Peyer's patch (tissue), 4 donors: ENCODE data around the gene DNAJA1. TPM values are rescaled to one million over a fixed set of nuclear protein-coding genes. Genes with fewer than 3 reads are reported as not detected.

ENCODE experiments used
- DNase-seq, 3 donors: peaks; one replicate each; pipeline ENCODE4 v3.0.0-alpha.2; 2017 to 2019
- H3K27ac ChIP-seq, 4 donors: fragments of 200-600 bp; sonication (generic); one replicate each; pipeline ENCODE4 v1.5.1; 2016 to 2019
- H3K27me3 ChIP-seq, 2 donors: fragments of 200-600 bp; sonication (generic); one replicate each; pipeline ENCODE4 v1.5.1; 2019
- H3K36me3 ChIP-seq, 3 donors: fragments of 200-600 bp; sonication (generic); one replicate each; pipeline ENCODE4 v1.5.1; 2016 to 2019
- H3K4me1 ChIP-seq, 4 donors: fragments of 200-600 bp; sonication (generic); one replicate each; pipeline ENCODE4 v1.5.1; 2016 to 2019
- H3K4me3 ChIP-seq, 4 donors: fragments of 200-600 bp; sonication (generic); 1 replicate in 3 of 4; 2 replicates in 1 of 4; pipeline ENCODE4 v1.5.1; 2016 to 2019; ENCODE audit warnings: mild to moderate bottlenecking in 1 of 4
- H3K9me3 ChIP-seq, 4 donors: fragments of 200-600 bp; sonication (generic); one replicate each; pipeline ENCODE4 v1.5.1; 2016 to 2019; ENCODE audit warnings: mild to moderate bottlenecking in 1 of 4
- POLR2A ChIP-seq, 2 donors: fragments of 450-650 bp; IDR thresholded peaks; one replicate each; pipeline ENCODE4 v1.5.1; 2017; ENCODE audit warnings: antibody characterized with exemption in 2 of 2, mild to moderate bottlenecking in 2 of 2, moderate library complexity in 2 of 2
- total RNA-seq, 4 donors: library from RNA; depleted of rRNA; stranded (reverse); fragments of >200 nt; gene quantifications; one replicate each; pipeline ENCODE4 v1.1.0, GENCODE V29; 2016
- TF ChIP-seq, protein P1 (sequence below), 6 experiments: fragments of 450-650 bp in 4 of 6; fragments of 200-600 bp in 2 of 6; sonication (generic) in 1 of 6; IDR thresholded peaks; one replicate each; pipeline ENCODE4 v1.5.1; 2017 to 2019; ENCODE audit warnings: antibody characterized with exemption in 6 of 6, mild to moderate bottlenecking in 3 of 6, moderate library complexity in 1 of 6

DNAJA1 gene
- total RNA-seq, 4 donors from 2014 or later: 13.9 to 47.7 (median 43.5) TPM

DNA sequence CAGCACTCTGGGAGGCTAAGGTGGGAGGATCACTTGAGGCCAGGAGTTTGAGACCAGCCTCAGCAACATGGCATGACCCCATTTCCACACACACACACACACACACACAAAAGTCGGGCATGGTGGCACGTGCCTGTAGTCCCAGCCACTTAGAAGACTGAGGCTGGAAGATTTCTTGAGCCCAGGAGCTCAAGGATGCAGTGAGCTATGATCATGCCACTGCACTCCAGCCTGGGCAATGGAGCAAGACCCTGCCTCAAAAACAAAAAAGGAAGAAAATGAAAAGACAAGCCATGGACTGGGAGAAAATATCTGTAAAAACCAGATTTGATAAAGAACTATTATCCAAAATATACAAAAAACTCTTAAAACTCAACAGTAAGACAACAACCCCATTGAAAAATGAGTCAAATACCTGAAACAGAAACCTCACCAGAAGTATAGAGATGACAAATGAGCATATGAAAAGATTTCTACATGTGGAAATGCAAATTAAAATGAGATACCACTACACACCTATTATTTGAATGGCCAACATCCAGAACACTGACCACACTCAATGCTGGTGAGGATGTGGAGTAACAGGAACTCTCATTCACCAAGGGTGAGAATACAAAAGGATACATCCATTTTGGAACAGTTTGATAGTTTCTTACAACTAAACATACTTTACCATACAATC lies 24.7 kb downstream of the DNAJA1 start:
- TF ChIP-seq, protein P1, sequence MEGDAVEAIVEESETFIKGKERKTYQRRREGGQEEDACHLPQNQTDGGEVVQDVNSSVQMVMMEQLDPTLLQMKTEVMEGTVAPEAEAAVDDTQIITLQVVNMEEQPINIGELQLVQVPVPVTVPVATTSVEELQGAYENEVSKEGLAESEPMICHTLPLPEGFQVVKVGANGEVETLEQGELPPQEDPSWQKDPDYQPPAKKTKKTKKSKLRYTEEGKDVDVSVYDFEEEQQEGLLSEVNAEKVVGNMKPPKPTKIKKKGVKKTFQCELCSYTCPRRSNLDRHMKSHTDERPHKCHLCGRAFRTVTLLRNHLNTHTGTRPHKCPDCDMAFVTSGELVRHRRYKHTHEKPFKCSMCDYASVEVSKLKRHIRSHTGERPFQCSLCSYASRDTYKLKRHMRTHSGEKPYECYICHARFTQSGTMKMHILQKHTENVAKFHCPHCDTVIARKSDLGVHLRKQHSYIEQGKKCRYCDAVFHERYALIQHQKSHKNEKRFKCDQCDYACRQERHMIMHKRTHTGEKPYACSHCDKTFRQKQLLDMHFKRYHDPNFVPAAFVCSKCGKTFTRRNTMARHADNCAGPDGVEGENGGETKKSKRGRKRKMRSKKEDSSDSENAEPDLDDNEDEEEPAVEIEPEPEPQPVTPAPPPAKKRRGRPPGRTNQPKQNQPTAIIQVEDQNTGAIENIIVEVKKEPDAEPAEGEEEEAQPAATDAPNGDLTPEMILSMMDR (IDR thresholded peaks at IDR 0.05): no peak
- TF ChIP-seq POLR2A (IDR thresholded peaks at IDR 0.05): no peak
- no peaks in the 10 kb centered on the region for H3K27me3 ChIP-seq
- no peaks in the 10 kb centered on the region for H3K9me3 ChIP-seq
- no peaks in the 10 kb centered on the region for H3K4me1 ChIP-seq
- H3K27ac ChIP-seq: no peak overlapping the region
- DNase-seq: no peak
- peaks cover 0 to 73% (median 0%) of the 10 kb centered on the region in 3 donors for H3K36me3 ChIP-seq
- no peak overlapping the region for H3K4me3 ChIP-seq

- H3K36me3 ChIP-seq: peaks cover 0 to 78% (median 0%) of the 10 kb centered on the region in 3 donors
- no peaks in the 10 kb centered on the region for H3K9me3 ChIP-seq
- no peaks in the 10 kb centered on the region for H3K4me1 ChIP-seq
- H3K27ac ChIP-seq: no peak overlapping the region
- no peak overlapping the region for H3K4me3 ChIP-seq
- TF ChIP-seq, protein P1 (IDR thresholded peaks at IDR 0.05): no peak
- TF ChIP-seq POLR2A (IDR thresholded peaks at IDR 0.05): no peak
- no peak for DNase-seq
- H3K27me3 ChIP-seq: no peaks in the 10 kb centered on the region
Observed at GRCh38 chr9:33051144-33051543, 26.1 kb downstream of the DNAJA1 start.

DNA sequence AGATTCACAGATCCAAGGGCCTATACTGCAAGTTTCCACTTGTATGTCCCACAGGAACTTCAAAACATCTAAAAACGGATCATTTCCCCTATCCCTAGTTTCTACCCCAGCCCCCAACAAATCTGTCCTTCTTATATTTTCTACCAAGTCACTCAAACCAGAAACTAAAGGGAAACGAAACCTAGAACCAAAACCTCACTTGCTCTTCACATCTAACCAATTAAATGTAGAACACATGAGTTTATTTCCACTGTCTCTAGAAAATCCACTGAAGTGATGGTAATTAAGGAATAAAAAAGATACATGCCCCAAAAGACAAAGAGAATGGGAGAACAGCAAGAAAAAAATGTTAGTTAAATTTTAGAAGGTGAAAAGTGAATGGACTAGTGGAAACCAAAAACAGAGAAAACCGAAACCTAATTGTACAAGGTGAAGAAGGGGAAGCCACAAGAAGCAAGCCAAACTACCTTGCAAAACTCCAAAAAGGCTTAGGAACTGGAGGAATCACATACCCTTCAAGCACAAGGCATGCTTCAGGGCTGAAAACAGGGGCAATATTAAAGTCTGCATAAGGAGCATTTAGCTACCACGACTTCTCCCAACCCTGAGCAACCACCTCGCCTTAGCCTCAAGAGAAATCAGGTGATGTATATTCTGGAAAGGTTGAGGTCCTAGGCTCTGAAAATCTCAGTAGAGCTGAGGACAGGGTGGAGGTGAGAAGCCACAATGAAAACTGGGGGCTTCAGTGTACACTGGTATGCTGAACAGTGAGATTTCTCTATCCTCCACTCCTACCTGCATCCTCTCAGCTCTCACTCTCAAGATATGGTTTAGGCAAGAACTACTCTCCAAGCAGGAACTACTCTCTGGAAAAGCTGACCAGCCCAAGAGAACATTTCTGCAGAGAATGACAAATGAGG lies 40.3 kb downstream of the DNAJA1 start:
- Histone ChIP-seq H3K4me1 (peaks cover 0 to 3% (median 0%) of the 10 kb centered on the region in 4 donors), H3K27ac (peak overlapping the region in 1 of 4 donors; percentile 47), H3K27me3 (no peaks in the 10 kb centered on the region), H3K36me3 (peaks cover 0 to 92% (median 2%) of the 10 kb centered on the region in 3 donors), H3K9me3 (no peaks in the 10 kb centered on the region), H3K4me3 (no peak overlapping the region)
- no peak for TF ChIP-seq POLR2A (IDR thresholded peaks at IDR 0.05)
- TF ChIP-seq, protein P1 (IDR thresholded peaks at IDR 0.05): no peak
- DNase-seq: no peak

DNA sequence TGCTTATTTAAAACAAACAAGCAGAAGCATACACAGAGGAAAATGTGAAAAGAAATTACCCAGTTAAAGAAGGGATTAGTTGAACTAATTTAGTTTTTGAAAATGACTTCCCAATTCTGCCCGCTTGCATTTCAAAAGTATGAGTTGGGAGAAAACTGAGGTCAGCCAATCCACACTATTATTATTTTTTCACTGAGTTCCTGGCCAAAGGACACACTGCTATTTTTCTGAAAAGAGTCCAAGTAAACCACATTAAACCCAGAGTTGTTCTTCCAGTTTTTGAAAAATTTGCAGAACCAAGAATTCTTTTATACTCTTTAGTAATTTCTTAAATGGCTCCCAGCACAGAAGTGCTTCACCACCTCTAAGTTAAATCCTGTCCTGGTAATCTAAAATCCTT lies 43.9 kb downstream of the DNAJA1 start:
- DNase-seq: no peak
- Histone ChIP-seq H3K27ac (no peak overlapping the region), H3K36me3 (peaks cover 0 to 92% (median 0%) of the 10 kb centered on the region in 3 donors)

More for the DNA sequence above, 43.9 kb downstream of the DNAJA1 start:
- H3K4me3 ChIP-seq: no peak overlapping the region
- H3K4me1 ChIP-seq: peaks cover 0 to 3% (median 0%) of the 10 kb centered on the region in 4 donors
- H3K27me3 ChIP-seq: no peaks in the 10 kb centered on the region
- TF ChIP-seq, protein P1 (IDR thresholded peaks at IDR 0.05): no peak
- TF ChIP-seq POLR2A (IDR thresholded peaks at IDR 0.05): no peak
- no peaks in the 10 kb centered on the region for H3K9me3 ChIP-seq
